Activated CD8-positive, alpha-beta T cell treated with anti-CD3 and anti-CD28 coated beads for 36 hours (primary cell): ENCODE data around the gene TMEM235. TPM values are rescaled to one million over a fixed set of nuclear protein-coding genes. Genes with fewer than 3 reads are reported as not detected.

Experiments
- ATAC-seq: fragments of 200-7000 bp; cut with Tn5 transposase; one replicate; pipeline ENCODE4 v1.10.0; 2021; ENCODE audit warnings: mild to moderate bottlenecking, moderate library complexity
- CTCF ChIA-PET: fragments of 350-600 bp; sonication (Branson Sonifier 250); formaldehyde crosslinking; loops from one replicate; lab custom pipeline; 2021; ENCODE audit warnings: antibody characterized with exemption; lab: Charles Lee
- POLR2A ChIA-PET: fragments of 350-600 bp; sonication (Branson Sonifier 250); formaldehyde crosslinking; loops from one replicate; lab custom pipeline; 2021; ENCODE audit warnings: antibody characterized with exemption; lab: Charles Lee
- DNase-seq: peaks from one replicate; pipeline ENCODE4 v3.0.0-alpha.2; 2020
- H3K27ac Mint-ChIP-seq: one replicate; pipeline ENCODE4 v1.8.0; 2021; ENCODE audit warnings: mild to moderate bottlenecking, mixed read lengths
- H3K27me3 Mint-ChIP-seq: one replicate; pipeline ENCODE4 v1.8.0; 2021; ENCODE audit warnings: mixed read lengths
- H3K36me3 Mint-ChIP-seq: one replicate; pipeline ENCODE4 v1.8.0; 2021; ENCODE audit warnings: low read depth, mixed read lengths
- H3K4me1 Mint-ChIP-seq: one replicate; pipeline ENCODE4 v1.8.0; 2021; ENCODE audit warnings: low read depth, mixed read lengths
- H3K4me3 Mint-ChIP-seq: one replicate; pipeline ENCODE4 v1.8.0; 2021; ENCODE audit warnings: mild to moderate bottlenecking, moderate library complexity, mixed read lengths
- H3K9me3 Mint-ChIP-seq: one replicate; pipeline ENCODE4 v1.8.0; 2021; ENCODE audit warnings: mixed read lengths
- intact Hi-C: fragments of 100-400 bp; cut with micrococcal nuclease; formaldehyde crosslinking; loops from one replicate; pipeline ENCODE4 v1.10.0; 2022
- total RNA-seq, 2 experiments: library from RNA; stranded (reverse); gene quantifications; one replicate each; pipeline ENCODE4 v1.2.3, GENCODE V29; 2021
- TF ChIP-seq, protein P1 (sequence below): fragments of 200-600 bp; IDR thresholded peaks from one replicate; pipeline ENCODE4 v1.8.0; 2022; ENCODE audit warnings: antibody characterized with exemption, mild to moderate bottlenecking

TMEM235 gene
- total RNA-seq, 2 experiments from 2014 or later, result not detected

DNA sequence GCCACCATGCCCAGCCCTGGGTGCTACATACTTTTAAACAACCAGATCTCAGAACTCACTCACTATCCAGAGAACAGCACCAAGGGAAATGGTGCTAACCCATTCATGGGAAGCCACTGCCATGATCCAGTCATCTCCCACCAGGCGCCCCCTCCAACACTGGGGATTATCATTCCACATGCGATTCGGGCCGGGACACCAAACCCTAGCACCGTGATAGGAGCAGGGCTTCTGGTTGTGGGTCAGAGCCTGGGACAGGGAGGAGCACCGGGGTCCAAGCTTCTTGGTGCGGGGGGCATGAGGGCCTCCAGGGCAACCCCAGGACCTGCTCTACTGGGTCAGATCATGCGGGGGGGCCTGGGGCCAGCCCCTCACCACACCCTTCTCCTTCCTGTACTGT lies 4.5 kb downstream of the TMEM235 start:
- no peak for ATAC-seq
- no peaks in the 10 kb centered on the region for H3K36me3 Mint-ChIP-seq
- ChIA-PET POLR2A (interaction anchor here (1.2 kb wide), 1 partner anchor 9 kb away, joined by 3 read pairs; no protein-coding TSS in a partner anchor), CTCF (interaction anchor here (1.5 kb wide), 1 partner anchor 15 kb away, joined by 5 read pairs; no protein-coding TSS in a partner anchor)
- no peak for DNase-seq
- H3K4me1 Mint-ChIP-seq, result peaks cover 9% of the 10 kb centered on the region
- TF ChIP-seq, protein P1, sequence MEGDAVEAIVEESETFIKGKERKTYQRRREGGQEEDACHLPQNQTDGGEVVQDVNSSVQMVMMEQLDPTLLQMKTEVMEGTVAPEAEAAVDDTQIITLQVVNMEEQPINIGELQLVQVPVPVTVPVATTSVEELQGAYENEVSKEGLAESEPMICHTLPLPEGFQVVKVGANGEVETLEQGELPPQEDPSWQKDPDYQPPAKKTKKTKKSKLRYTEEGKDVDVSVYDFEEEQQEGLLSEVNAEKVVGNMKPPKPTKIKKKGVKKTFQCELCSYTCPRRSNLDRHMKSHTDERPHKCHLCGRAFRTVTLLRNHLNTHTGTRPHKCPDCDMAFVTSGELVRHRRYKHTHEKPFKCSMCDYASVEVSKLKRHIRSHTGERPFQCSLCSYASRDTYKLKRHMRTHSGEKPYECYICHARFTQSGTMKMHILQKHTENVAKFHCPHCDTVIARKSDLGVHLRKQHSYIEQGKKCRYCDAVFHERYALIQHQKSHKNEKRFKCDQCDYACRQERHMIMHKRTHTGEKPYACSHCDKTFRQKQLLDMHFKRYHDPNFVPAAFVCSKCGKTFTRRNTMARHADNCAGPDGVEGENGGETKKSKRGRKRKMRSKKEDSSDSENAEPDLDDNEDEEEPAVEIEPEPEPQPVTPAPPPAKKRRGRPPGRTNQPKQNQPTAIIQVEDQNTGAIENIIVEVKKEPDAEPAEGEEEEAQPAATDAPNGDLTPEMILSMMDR, result no peak
- intact Hi-C loops, result no loop called here
- no peak overlapping the region for H3K27ac Mint-ChIP-seq
- H3K4me3 Mint-ChIP-seq, result no peak overlapping the region
- H3K27me3 Mint-ChIP-seq, result peaks cover 16% of the 10 kb centered on the region
- H3K9me3 Mint-ChIP-seq, result no peaks in the 10 kb centered on the region

DNA sequence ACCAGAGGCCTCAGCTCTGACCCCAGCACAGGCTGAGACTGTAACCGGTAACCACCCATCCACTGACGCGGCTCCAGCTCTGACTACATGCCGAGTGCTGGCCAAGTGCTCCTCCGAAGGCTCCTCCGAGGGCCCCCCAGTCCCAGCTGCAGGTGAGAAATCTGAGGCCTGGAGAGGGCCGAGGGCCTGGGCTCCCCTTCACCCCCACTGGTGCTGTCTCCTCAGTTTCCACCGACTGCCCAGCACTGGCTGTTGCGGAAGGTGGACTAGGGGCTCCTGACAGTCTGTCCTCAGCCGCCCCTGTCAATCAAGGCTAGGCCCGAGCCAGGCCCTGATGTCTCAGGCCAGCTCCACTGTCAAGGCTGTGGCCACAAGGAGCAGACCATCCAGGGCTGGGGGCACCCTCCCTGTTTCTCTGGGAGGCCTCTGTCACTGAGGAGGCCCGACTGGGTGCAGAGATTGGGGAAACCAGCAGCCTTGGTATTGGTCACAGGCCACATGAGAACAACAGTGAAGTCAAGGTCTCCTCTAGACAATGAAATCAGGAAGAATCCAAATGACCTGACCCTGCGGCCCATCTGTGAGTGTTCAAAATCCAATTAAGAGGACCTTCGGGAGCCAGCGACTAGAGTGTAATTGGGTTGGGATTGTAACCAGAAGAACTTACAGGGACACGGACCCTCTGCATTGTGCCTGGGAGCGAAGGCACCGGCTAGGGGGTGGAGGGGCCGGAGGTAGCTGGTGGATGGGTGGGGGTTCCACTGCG lies 5.1 kb downstream of the TMEM235 start:
- ChIA-PET POLR2A (interaction anchor here (1.2 kb wide), 1 partner anchor 10 kb away, joined by 3 read pairs; no protein-coding TSS in a partner anchor), CTCF (no interaction called here)
- DNase-seq (no peak), ATAC-seq (no peak)
- no peaks in the 10 kb centered on the region for H3K9me3 Mint-ChIP-seq
- TF ChIP-seq, protein P1, result no peak
- no peak overlapping the region for H3K4me3 Mint-ChIP-seq
- intact Hi-C loops, result no loop called here
- H3K36me3 Mint-ChIP-seq, result no peaks in the 10 kb centered on the region
- peaks cover 7% of the 10 kb centered on the region for H3K4me1 Mint-ChIP-seq
- H3K27ac Mint-ChIP-seq, result no peak overlapping the region
- H3K27me3 Mint-ChIP-seq, result peaks cover 10% of the 10 kb centered on the region

DNA sequence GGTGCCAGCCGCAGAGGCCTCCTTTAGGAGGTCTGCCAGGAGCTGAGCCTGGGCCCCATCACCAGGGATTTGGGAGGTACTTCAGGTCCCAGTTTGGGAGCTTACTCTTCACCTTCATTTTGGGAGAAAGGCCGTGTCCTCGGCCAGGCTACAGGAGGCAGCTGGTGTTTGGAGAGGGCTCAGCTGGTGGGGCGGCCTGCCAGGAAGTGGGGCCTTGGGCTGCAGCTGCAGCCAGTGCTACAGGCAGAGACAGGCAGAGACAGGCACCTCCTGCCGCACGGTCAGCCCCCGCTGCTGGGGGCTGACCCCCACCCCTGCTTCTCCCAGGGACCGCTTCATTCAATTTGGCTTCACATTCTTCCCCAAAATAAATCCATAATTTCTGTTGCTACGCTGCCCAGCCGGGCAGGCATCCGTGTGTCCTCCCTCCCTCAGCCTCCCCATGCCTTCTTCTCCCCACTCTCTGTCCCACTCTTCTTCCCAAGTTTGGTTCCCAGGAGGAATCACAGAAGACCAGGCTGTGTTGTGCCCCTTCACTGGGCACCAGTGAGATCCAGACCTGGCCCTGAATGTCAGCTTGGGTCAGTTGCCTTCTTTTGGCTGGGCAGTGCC lies 6.1 kb downstream of the TMEM235 start:
- H3K9me3 Mint-ChIP-seq, result no peaks in the 10 kb centered on the region
- H3K36me3 Mint-ChIP-seq, result no peaks in the 10 kb centered on the region
- H3K27me3 Mint-ChIP-seq, result peaks cover 4% of the 10 kb centered on the region
- TF ChIP-seq, protein P1, result no peak
- intact Hi-C loops, result no loop called here
- CTCF ChIA-PET, result interaction anchor here (1.2 kb wide), 1 partner anchor 13 kb away, joined by 7 read pairs; no protein-coding TSS in a partner anchor
- H3K4me3 Mint-ChIP-seq, result no peak overlapping the region
- no peak overlapping the region for H3K27ac Mint-ChIP-seq
- POLR2A ChIA-PET, result no interaction called here
- peaks cover 5% of the 10 kb centered on the region for H3K4me1 Mint-ChIP-seq
- DNase-seq (no peak), ATAC-seq (no peak)

DNA sequence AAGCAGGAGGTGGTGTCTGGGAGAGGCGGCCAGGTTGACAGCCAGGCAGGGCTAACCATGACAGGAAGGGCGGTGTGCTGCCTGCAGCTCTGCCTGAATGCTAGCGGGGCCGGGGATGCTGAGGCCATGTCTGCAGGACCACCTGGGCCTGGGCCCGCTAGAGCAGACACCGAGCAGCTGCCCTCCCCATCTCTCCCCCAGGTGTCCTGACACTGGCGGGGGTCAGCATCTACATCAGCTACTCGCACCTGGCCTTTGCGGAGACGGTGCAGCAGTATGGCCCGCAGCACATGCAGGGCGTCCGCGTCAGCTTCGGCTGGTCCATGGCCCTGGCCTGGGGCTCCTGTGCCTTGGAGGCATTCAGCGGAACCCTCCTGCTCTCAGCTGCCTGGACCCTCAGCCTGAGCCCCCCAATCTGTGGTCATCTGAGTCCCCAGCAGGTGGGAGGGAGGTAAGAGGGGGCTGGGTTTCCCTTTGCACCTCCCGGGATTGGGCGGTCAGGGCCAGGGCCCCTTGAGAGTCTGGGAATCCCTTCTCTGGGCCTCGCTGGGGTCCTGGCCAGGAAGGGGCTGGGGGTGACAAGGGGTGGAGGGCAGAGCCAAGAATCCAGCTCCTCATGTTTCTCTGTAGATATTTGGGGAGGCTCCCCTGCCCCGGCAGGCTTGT lies 7.5 kb downstream of the TMEM235 start:
- intact Hi-C loops, result no loop called here
- CTCF ChIA-PET, result interaction anchor here (1.2 kb wide), 1 partner anchor 12 kb away, joined by 7 read pairs; no protein-coding TSS in a partner anchor
- no peaks in the 10 kb centered on the region for H3K27me3 Mint-ChIP-seq
- H3K27ac Mint-ChIP-seq, result no peak overlapping the region
- no peaks in the 10 kb centered on the region for H3K9me3 Mint-ChIP-seq
- no peak overlapping the region for H3K4me3 Mint-ChIP-seq
- DNase-seq, result no peak
- H3K4me1 Mint-ChIP-seq, result peaks cover 6% of the 10 kb centered on the region
- no peak for ATAC-seq
- TF ChIP-seq, protein P1, result no peak
- H3K36me3 Mint-ChIP-seq, result no peaks in the 10 kb centered on the region
- POLR2A ChIA-PET, result interaction anchor here (0.6 to 1.2 kb wide), 2 partner anchors 11 to 13 kb away, joined by 3 read pairs; no protein-coding TSS in a partner anchor
